Trophoblast cell (in vitro differentiated cells and primary cell): Measurements from ENCODE around the gene NIBAN1.
A peak's percentile ranks its signal among the peaks of the same experiment; 100 is the strongest.

Experiments used
- DNase-seq, 2 donors: peaks; one replicate each; pipeline ENCODE4 v3.0.0-alpha.2; 2016
- H2AFZ ChIP-seq: 2 replicates; pipeline ENCODE4 v1.6.1; 2013; ENCODE audit warnings: low read length, moderate library complexity, mild to moderate bottlenecking; ENCODE audit not compliant: insufficient read depth, poor library complexity
- H2AK5ac ChIP-seq: 2 replicates; pipeline ENCODE4 v1.6.1; 2013; ENCODE audit warnings: mild to moderate bottlenecking, low read length
- H2BK120ac ChIP-seq: 2 replicates; pipeline ENCODE4 v1.6.1; 2013; ENCODE audit warnings: low read length, mild to moderate bottlenecking, moderate library complexity; ENCODE audit not compliant: insufficient read depth, poor library complexity
- H2BK12ac ChIP-seq: 2 replicates; pipeline ENCODE4 v1.6.1; 2013; ENCODE audit warnings: mild to moderate bottlenecking, low read length, moderate library complexity
- H2BK5ac ChIP-seq: 2 replicates; pipeline ENCODE4 v1.6.1; 2013; ENCODE audit warnings: low read length, low read depth, moderate library complexity, mild to moderate bottlenecking; ENCODE audit not compliant: poor library complexity
- H3K14ac ChIP-seq: 2 replicates; pipeline ENCODE4 v1.6.1; 2013; ENCODE audit warnings: mild to moderate bottlenecking, low read length
- H3K18ac ChIP-seq: 2 replicates; pipeline ENCODE4 v1.6.1; 2013; ENCODE audit warnings: mild to moderate bottlenecking, low read length
- H3K23ac ChIP-seq: 2 replicates; pipeline ENCODE4 v1.6.1; 2013; ENCODE audit warnings: low read length
- H3K27ac ChIP-seq: 2 replicates; pipeline ENCODE4 v1.5.1; 2013; ENCODE audit warnings: low read depth, mild to moderate bottlenecking, inconsistent platforms, low read length, moderate library complexity
- H3K27me3 ChIP-seq: 2 replicates; pipeline ENCODE4 v1.6.1; 2013; ENCODE audit warnings: inconsistent platforms, mild to moderate bottlenecking, low read length, moderate library complexity; ENCODE audit not compliant: insufficient read depth
- H3K36me3 ChIP-seq, 2 experiments: 1 replicate in 1 of 2; 2 replicates in 1 of 2; pipeline ENCODE4 v1.6.1; 2013; ENCODE audit warnings: low read length in 2 of 2, mild to moderate bottlenecking in 2 of 2, moderate library complexity in 1 of 2; ENCODE audit not compliant: insufficient read depth in 2 of 2, control insufficient read depth in 1 of 2
- H3K4ac ChIP-seq: 2 replicates; pipeline ENCODE4 v1.6.1; 2013; ENCODE audit warnings: low read depth, mild to moderate bottlenecking, low read length, moderate library complexity
- H3K4me1 ChIP-seq, 2 experiments: 1 replicate in 1 of 2; 2 replicates in 1 of 2; pipeline ENCODE4 v1.6.1; 2013; ENCODE audit warnings: low read length in 2 of 2, mild to moderate bottlenecking in 2 of 2, moderate library complexity in 1 of 2; ENCODE audit not compliant: insufficient read depth in 2 of 2, control insufficient read depth in 1 of 2
- H3K4me2 ChIP-seq: 2 replicates; pipeline ENCODE4 v1.6.1; 2013; ENCODE audit warnings: inconsistent platforms, mild to moderate bottlenecking, low read length, moderate library complexity
- H3K4me3 ChIP-seq: 2 replicates; pipeline ENCODE4 v1.5.1; 2013; ENCODE audit warnings: mild to moderate bottlenecking, low read depth, low read length, inconsistent platforms
- H3K79me1 ChIP-seq: one replicate; pipeline ENCODE4 v1.6.1; 2013; ENCODE audit warnings: low read length
- H3K79me2 ChIP-seq: 2 replicates; pipeline ENCODE4 v1.6.1; 2013; ENCODE audit warnings: low read length, mild to moderate bottlenecking; ENCODE audit not compliant: control insufficient read depth, insufficient read depth, poor library complexity
- H3K9ac ChIP-seq: 2 replicates; pipeline ENCODE4 v1.6.1; 2013; ENCODE audit warnings: mild to moderate bottlenecking, low read length
- H3K9me3 ChIP-seq: 2 replicates; pipeline ENCODE4 v1.6.1; 2013; ENCODE audit warnings: low read depth, mild to moderate bottlenecking, control low read depth, inconsistent platforms, low read length; ENCODE audit not compliant: insufficient read depth
- H4K12ac ChIP-seq: 2 replicates; pipeline ENCODE4 v1.6.1; 2013; ENCODE audit warnings: low read depth, mild to moderate bottlenecking, low read length, moderate library complexity
- H4K8ac ChIP-seq: 2 replicates; pipeline ENCODE4 v1.6.1; 2013; ENCODE audit warnings: low read depth, mild to moderate bottlenecking, low read length, moderate library complexity
- H4K91ac ChIP-seq: one replicate; pipeline ENCODE4 v1.6.1; 2013; ENCODE audit warnings: low read depth, mild to moderate bottlenecking, low read length, moderate library complexity
- WGBS: extraction: QIAGEN DNeasy Blood & Tissue Kit; methylation state at CpG from one replicate; pipeline ENCODE4 v1.1.7; 2013; ENCODE audit warnings: missing lambda C conversion rate; ENCODE audit not compliant: insufficient read length, insufficient coverage; ENCODE audit errors: extremely low coverage; 5-methylcytosine and 5-hydroxymethylcytosine counted together

NIBAN1 gene

DNA sequence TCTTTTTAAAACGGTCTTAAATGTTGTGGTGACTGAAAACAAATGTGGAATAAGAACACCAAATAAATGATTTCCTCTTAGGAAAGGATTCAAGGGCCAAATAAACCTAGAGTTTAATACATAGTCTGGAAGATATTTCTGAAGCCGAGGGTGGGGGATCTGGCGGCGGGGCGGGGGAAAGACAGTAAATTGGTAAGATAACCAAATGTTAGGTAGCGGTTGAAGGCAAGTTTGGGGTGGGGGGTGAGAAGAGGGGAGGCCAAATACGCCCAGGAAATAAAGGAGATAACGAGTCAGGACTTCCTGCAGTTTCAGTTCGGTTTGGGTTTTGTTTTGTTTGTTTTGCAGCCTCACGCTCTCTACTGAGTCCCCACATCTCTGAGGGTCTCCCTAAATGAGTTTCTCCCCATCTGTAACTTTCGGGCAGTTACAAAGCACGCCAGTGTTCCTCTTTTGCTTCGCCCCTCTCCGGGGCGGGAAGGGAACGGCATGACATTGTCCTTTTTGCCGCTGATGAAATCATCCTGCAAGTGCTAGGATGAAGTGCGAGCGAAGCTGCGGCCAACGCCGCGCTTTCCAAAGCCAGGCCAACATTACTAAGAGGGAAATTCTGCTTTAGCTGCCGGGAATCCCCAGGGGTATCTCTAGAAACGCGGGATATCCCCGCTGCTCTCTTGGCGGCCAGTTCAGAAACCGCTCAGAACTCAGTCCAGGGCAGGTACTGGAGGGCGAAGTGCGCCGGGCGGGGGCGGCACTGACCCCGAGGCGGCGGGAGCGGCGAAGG is 844 bp downstream of the NIBAN1 start:
- H3K27ac ChIP-seq, result no peak overlapping the region
- H2BK5ac ChIP-seq, result peak overlapping the region; percentile 30
- peak overlapping the region; percentile 35 for H3K4ac ChIP-seq
- H3K36me3 ChIP-seq, result no peaks in the 10 kb centered on the region
- peak overlapping the region; percentile 45 for H4K8ac ChIP-seq
- peak overlapping the region; percentile 91 for H3K18ac ChIP-seq
- H2AFZ ChIP-seq, result peak overlapping the region; percentile 98
- peak overlapping the region; percentile 62 for H3K4me3 ChIP-seq
- H3K79me2 ChIP-seq, result peaks cover 5% of the 10 kb centered on the region
- peak overlapping the region; percentile 66 for H3K23ac ChIP-seq
- peak overlapping the region; percentile 54 for H4K91ac ChIP-seq
- peak overlapping the region; percentile 78 for H2BK12ac ChIP-seq
- H3K14ac ChIP-seq, result peak overlapping the region; percentile 63
- H3K9me3 ChIP-seq, result no peaks in the 10 kb centered on the region
- peak overlapping the region; percentile 92 for H3K4me2 ChIP-seq
- H3K4me1 ChIP-seq, result peaks cover 0 to 13% of the 10 kb centered on the region in 2 experiments
- H2BK120ac ChIP-seq, result peak overlapping the region; percentile 54
- WGBS, result no CpG with 5 or more reads among the region's 39 CpGs
- peaks cover 14% of the 10 kb centered on the region for H3K27me3 ChIP-seq
- H3K79me1 ChIP-seq, result peaks cover 9% of the 10 kb centered on the region
- peak overlapping the region; percentile 27 for H4K12ac ChIP-seq
- peak; percentile 65 to 76 for DNase-seq
- no peak overlapping the region for H2AK5ac ChIP-seq
- peak overlapping the region; percentile 35 for H3K9ac ChIP-seq

- no peak overlapping the region for H3K14ac ChIP-seq
- H3K4me3 ChIP-seq, result no peak overlapping the region
- no peak overlapping the region for H2BK12ac ChIP-seq
- H3K4me1 ChIP-seq, result peaks cover 0 to 13% of the 10 kb centered on the region in 2 experiments
- no peak overlapping the region for H2AFZ ChIP-seq
- H2AK5ac ChIP-seq, result no peak overlapping the region
- no peak overlapping the region for H2BK120ac ChIP-seq
- no peak overlapping the region for H3K4ac ChIP-seq
- H3K23ac ChIP-seq, result no peak overlapping the region
- peaks cover 9% of the 10 kb centered on the region for H3K79me1 ChIP-seq
- H4K12ac ChIP-seq, result no peak overlapping the region
- no peak overlapping the region for H3K9ac ChIP-seq
- H3K36me3 ChIP-seq, result no peaks in the 10 kb centered on the region
- no peaks in the 10 kb centered on the region for H3K9me3 ChIP-seq
- no peak overlapping the region for H2BK5ac ChIP-seq
- no CpG with 5 or more reads among the region's 4 CpGs for WGBS
- H3K27me3 ChIP-seq, result peaks cover 14% of the 10 kb centered on the region
- H4K91ac ChIP-seq, result no peak overlapping the region
- peaks cover 5% of the 10 kb centered on the region for H3K79me2 ChIP-seq
- H3K18ac ChIP-seq, result no peak overlapping the region
- no peak overlapping the region for H3K27ac ChIP-seq
- H3K4me2 ChIP-seq, result no peak overlapping the region
- no peak overlapping the region for H4K8ac ChIP-seq
- DNase-seq, result peak in 1 of 2 donors; percentile 44
Observed at GRCh38 chr1:184972315-184973055, 1.8 kb downstream of the NIBAN1 start.

DNA sequence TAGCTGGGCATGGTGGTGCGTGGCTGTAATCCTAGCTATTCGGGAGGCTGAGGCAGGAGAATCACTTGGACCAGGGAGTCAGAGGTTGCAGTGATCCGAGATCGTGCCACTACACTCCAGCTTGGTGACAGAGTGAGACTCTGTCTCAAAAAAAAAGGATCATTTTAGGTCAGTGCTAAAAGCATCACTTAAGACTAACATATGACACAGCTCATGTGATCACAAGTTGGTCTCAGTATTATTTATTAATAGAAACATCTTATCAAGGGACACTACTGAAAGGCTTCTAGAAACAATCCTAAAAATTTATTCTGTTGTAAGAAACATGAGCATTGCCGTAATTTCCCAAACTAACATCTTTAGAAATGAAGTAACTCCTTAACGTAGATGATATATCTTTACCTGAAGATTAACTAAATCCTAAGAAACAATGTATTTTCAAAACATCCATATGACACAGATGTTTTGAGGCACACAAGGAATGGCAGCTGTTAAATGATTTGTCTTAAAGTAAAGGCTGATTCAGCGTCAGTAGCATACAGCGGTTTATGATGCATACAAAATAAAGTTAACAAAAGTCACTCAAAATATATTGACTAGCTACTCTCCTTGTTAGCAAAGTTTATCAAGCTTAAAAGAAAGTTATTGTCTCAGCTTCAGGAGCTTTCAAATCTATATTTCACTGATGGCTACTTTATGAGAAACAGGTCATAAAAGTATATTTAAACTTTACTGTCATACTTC is 2.6 kb downstream of the NIBAN1 start:
- no peak overlapping the region for H3K27ac ChIP-seq
- peaks cover 14% of the 10 kb centered on the region for H3K27me3 ChIP-seq
- no peak overlapping the region for H4K91ac ChIP-seq
- DNase-seq, result peak in 1 of 2 donors; percentile 24
- peaks cover 0 to 13% of the 10 kb centered on the region in 2 experiments for H3K4me1 ChIP-seq
- no peak overlapping the region for H3K18ac ChIP-seq
- H3K36me3 ChIP-seq, result no peaks in the 10 kb centered on the region
- H4K8ac ChIP-seq, result no peak overlapping the region
- H3K9ac ChIP-seq, result no peak overlapping the region
- no peak overlapping the region for H2AK5ac ChIP-seq
- no CpG with 5 or more reads among the region's 8 CpGs for WGBS
- no peak overlapping the region for H3K23ac ChIP-seq
- H4K12ac ChIP-seq, result no peak overlapping the region
- H3K4ac ChIP-seq, result no peak overlapping the region
- peak overlapping the region; percentile 49 for H2BK120ac ChIP-seq
- no peak overlapping the region for H3K4me3 ChIP-seq
- no peak overlapping the region for H3K4me2 ChIP-seq
- peaks cover 9% of the 10 kb centered on the region for H3K79me1 ChIP-seq
- no peaks in the 10 kb centered on the region for H3K9me3 ChIP-seq
- H2BK12ac ChIP-seq, result peak overlapping the region; percentile 8
- no peak overlapping the region for H3K14ac ChIP-seq
- H3K79me2 ChIP-seq, result peaks cover 5% of the 10 kb centered on the region
- H2AFZ ChIP-seq, result no peak overlapping the region
- no peak overlapping the region for H2BK5ac ChIP-seq

GRCh38 chr1:184970691-184971161 is 3.6 kb downstream of the NIBAN1 start:
- H2AK5ac ChIP-seq, result no peak overlapping the region
- no peak overlapping the region for H2AFZ ChIP-seq
- no peaks in the 10 kb centered on the region for H3K36me3 ChIP-seq
- H3K9me3 ChIP-seq, result no peaks in the 10 kb centered on the region
- H3K4ac ChIP-seq, result no peak overlapping the region
- peaks cover 13% of the 10 kb centered on the region for H3K27me3 ChIP-seq
- no peak overlapping the region for H3K9ac ChIP-seq
- H2BK120ac ChIP-seq, result no peak overlapping the region
- WGBS, result no CpG with 5 or more reads among the region's 5 CpGs
- H2BK12ac ChIP-seq, result no peak overlapping the region
- H3K23ac ChIP-seq, result no peak overlapping the region
- peaks cover 0 to 13% of the 10 kb centered on the region in 2 experiments for H3K4me1 ChIP-seq
- H3K14ac ChIP-seq, result no peak overlapping the region
- H4K8ac ChIP-seq, result no peak overlapping the region
- H3K18ac ChIP-seq, result no peak overlapping the region
- no peak overlapping the region for H3K4me3 ChIP-seq
- H2BK5ac ChIP-seq, result no peak overlapping the region
- no peak overlapping the region for H4K12ac ChIP-seq
- H3K27ac ChIP-seq, result no peak overlapping the region
- H3K79me1 ChIP-seq, result peaks cover 9% of the 10 kb centered on the region
- H3K4me2 ChIP-seq, result no peak overlapping the region
- H4K91ac ChIP-seq, result no peak overlapping the region
- peaks cover 5% of the 10 kb centered on the region for H3K79me2 ChIP-seq
- no peak for DNase-seq
